GM12801 (cell line): ENCODE results near the gene BAHD1.

Source experiments
- CTCF ChIP-seq: IDR thresholded peaks from one replicate; pipeline ENCODE4 v1.5.1; 2011; ENCODE audit warnings: control low read depth; ENCODE audit not compliant: insufficient read length; ENCODE audit errors: extremely low read depth

Gene BAHD1

GRCh38 chr15:40416056-40416455 lies 24.7 kb upstream of the BAHD1 start:
- TF ChIP-seq CTCF = no peak

- no peak for TF ChIP-seq CTCF
Observed at GRCh38 chr15:40418126-40418525, 22.6 kb upstream of the BAHD1 start.

GRCh38 chr15:40420071-40420713 lies 20.6 kb upstream of the BAHD1 start:
- no peak for TF ChIP-seq CTCF

- no peak for TF ChIP-seq CTCF
Observed at GRCh38 chr15:40420793-40421192, 20.0 kb upstream of the BAHD1 start.

- TF ChIP-seq CTCF = no peak
Observed at GRCh38 chr15:40421246-40422157, 19.3 kb upstream of the BAHD1 start.

GRCh38 chr15:40424483-40425115 lies 16.2 kb upstream of the BAHD1 start:
- TF ChIP-seq CTCF = no peak

GRCh38 chr15:40425681-40426080 lies 15.1 kb upstream of the BAHD1 start:
- TF ChIP-seq CTCF = no peak
